GM12892 (cell line): ENCODE measurements around the gene CARMIL1.

ENCODE experiments used
- POLR2A ChIP-seq: IDR thresholded peaks from 2 replicates; pipeline ENCODE4 v1.6.1; 2011; ENCODE audit warnings: low read depth, low read length, control low read depth
- POLR2AphosphoS5 ChIP-seq: IDR thresholded peaks from 2 replicates; pipeline ENCODE4 v1.6.1; 2011; ENCODE audit warnings: low read depth, low read length, control low read depth
- TAF1 ChIP-seq: IDR thresholded peaks from 2 replicates; pipeline ENCODE4 v1.6.1; 2011; ENCODE audit warnings: low read depth, mild to moderate bottlenecking, control low read depth, low read length, borderline replicate concordance

DNA sequence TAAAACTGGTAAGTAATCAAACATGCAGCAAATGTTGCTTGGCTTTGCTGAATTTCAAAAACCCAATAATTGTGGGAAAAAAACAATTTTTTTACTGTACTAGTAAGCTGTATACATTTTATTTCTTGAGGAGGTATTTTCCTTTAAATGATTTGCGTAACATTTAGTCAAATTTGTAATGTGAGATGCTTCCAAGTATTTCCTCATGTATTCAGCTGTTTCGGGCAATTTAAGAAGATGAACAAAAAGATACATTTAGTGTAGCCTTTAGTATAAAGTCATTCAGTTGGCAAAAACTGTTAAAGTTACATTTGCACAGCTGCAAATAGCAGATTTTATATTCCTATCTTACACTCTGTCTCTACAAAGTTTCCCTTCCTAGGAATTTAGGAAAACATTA lies 186.8 kb downstream of the CARMIL1 start:
- no peak for TF ChIP-seq POLR2A
- no peak for TF ChIP-seq POLR2AphosphoS5
- TF ChIP-seq TAF1: no peak
